Body of pancreas (tissue), 4 donors: ENCODE results near the gene FXYD3. TPM values are rescaled to one million over a fixed set of nuclear protein-coding genes. Genes with fewer than 3 reads are reported as not detected.

Source experiments
- ATAC-seq: fragments of 150-250 bp; one replicate; pipeline ENCODE4 v1.9.1; 2016
- DNase-seq, 4 donors: peaks; one replicate each; pipeline ENCODE4 v3.0.0-alpha.2; 2019
- H3K27ac ChIP-seq, 4 donors: fragments of 200-600 bp; sonication (generic); 1 replicate in 3 of 4; 2 replicates in 1 of 4; pipeline versions ENCODE4 v1.5.1 to v1.6.1; 2016 to 2019; ENCODE audit warnings: mild to moderate bottlenecking in 1 of 4, mixed read lengths in 1 of 4, moderate library complexity in 1 of 4
- H3K27me3 ChIP-seq, 2 donors: fragments of 200-600 bp; sonication (generic); one replicate each; pipeline ENCODE4 v1.6.0; 2016; ENCODE audit warnings: mild to moderate bottlenecking in 1 of 2
- H3K36me3 ChIP-seq, 2 donors: fragments of 200-600 bp; sonication (generic); replicated peaks in 1 of 2; 2 replicates each; pipeline ENCODE4 v1.5.1; 2016; ENCODE audit warnings: low read depth in 2 of 2; ENCODE audit not compliant: insufficient read depth in 1 of 2
- H3K4me1 ChIP-seq: fragments of 200-600 bp; sonication (generic); one replicate; pipeline ENCODE4 v1.6.0; 2016
- H3K4me3 ChIP-seq, 2 donors: fragments of 200-600 bp; sonication (generic); 1 replicate in 1 of 2; 2 replicates in 1 of 2; pipeline ENCODE4 v1.5.1; 2016 to 2019
- H3K9me3 ChIP-seq, 3 donors: fragments of 200-600 bp; sonication (generic); 1 replicate in 2 of 3; 2 replicates in 1 of 3; pipeline ENCODE4 v1.5.1; 2016
- CTCF ChIP-seq, 7 experiments: fragments of 450-650 bp in 4 of 7; fragments of 200-600 bp in 3 of 7; sonication (generic) in 3 of 7; IDR thresholded peaks; one replicate each; pipeline ENCODE4 v1.5.1; 2016 to 2019; ENCODE audit warnings: antibody characterized with exemption in 7 of 7
- POLR2A ChIP-seq, 3 donors: fragments of 450-650 bp; IDR thresholded peaks; one replicate each; pipeline ENCODE4 v1.6.1; 2016; ENCODE audit warnings: antibody characterized with exemption in 3 of 3, mild to moderate bottlenecking in 2 of 3
- WGBS, 2 donors: methylation state at CpG; one replicate each; pipeline ENCODE4 v1.1.5; 2017; 5-methylcytosine and 5-hydroxymethylcytosine counted together
- intact Hi-C: fragments of 100-400 bp; cut with DNase I; formaldehyde crosslinking; loops from one replicate; pipeline ENCODE4 v1.15.1; 2023
- total RNA-seq, 2 donors: library from RNA; depleted of rRNA; stranded (reverse); fragments of >200 nt; gene quantifications; one replicate each; pipeline ENCODE4 v1.1.0, GENCODE V29; 2016

Gene FXYD3
- total RNA-seq, 2 donors from 2014 or later = 13.5 to 51.6 TPM

- ATAC-seq (no peak), DNase-seq (no peak)
- intact Hi-C loops = no loop called here
- no peaks in the 10 kb centered on the region for H3K36me3 ChIP-seq
- H3K4me3 ChIP-seq = no peak overlapping the region
- H3K27me3 ChIP-seq = no peaks in the 10 kb centered on the region
- 83 to 91% methylated on average over 29 to 30 of the region's 30 CpGs for WGBS, 2 donors
- no peak overlapping the region for H3K27ac ChIP-seq
- H3K4me1 ChIP-seq = peaks cover 7% of the 10 kb centered on the region
- no peak for TF ChIP-seq POLR2A (IDR thresholded peaks at IDR 0.05)
- no peak for TF ChIP-seq CTCF (IDR thresholded peaks at IDR 0.05)
- H3K9me3 ChIP-seq = no peaks in the 10 kb centered on the region
Measured at GRCh38 chr19:35105411-35106290, 10.0 kb upstream of the FXYD3 start.

- intact Hi-C loops = no loop called here
- Histone ChIP-seq H3K4me1 (peaks cover 7% of the 10 kb centered on the region), H3K36me3 (no peaks in the 10 kb centered on the region), H3K27me3 (no peaks in the 10 kb centered on the region), H3K9me3 (no peaks in the 10 kb centered on the region), H3K27ac (no peak overlapping the region), H3K4me3 (no peak overlapping the region)
- TF ChIP-seq CTCF (IDR thresholded peaks at IDR 0.05) (no peak), POLR2A (IDR thresholded peaks at IDR 0.05) (no peak)
- ATAC-seq (no peak), DNase-seq (no peak)
- 97% methylated on average over 6 of the region's 9 CpGs; no CpG with 5 or more reads in 1 of the 2 donors for WGBS, 2 donors
Measured at GRCh38 chr19:35106291-35106583, 9.4 kb upstream of the FXYD3 start.

GRCh38 chr19:35106898-35107541, 8.6 kb upstream of the FXYD3 start:
- DNase-seq (no peak), ATAC-seq (no peak)
- no peaks in the 10 kb centered on the region for H3K36me3 ChIP-seq
- H3K27me3 ChIP-seq = no peaks in the 10 kb centered on the region
- no peaks in the 10 kb centered on the region for H3K9me3 ChIP-seq
- H3K4me3 ChIP-seq = no peak overlapping the region
- intact Hi-C loops = no loop called here
- H3K4me1 ChIP-seq = peaks cover 7% of the 10 kb centered on the region
- WGBS, 2 donors = 48 to 50% methylated on average over 2 of the region's 2 CpGs
- no peak overlapping the region for H3K27ac ChIP-seq
- TF ChIP-seq POLR2A (IDR thresholded peaks at IDR 0.05) (no peak), CTCF (IDR thresholded peaks at IDR 0.05) (no peak)

GRCh38 chr19:35107545-35107944, 8.1 kb upstream of the FXYD3 start:
- no peaks in the 10 kb centered on the region for H3K36me3 ChIP-seq
- H3K27me3 ChIP-seq = no peaks in the 10 kb centered on the region
- no peaks in the 10 kb centered on the region for H3K9me3 ChIP-seq
- intact Hi-C loops = no loop called here
- peak in 2 of 4 donors; percentile 30 to 67 for DNase-seq
- H3K4me3 ChIP-seq = no peak overlapping the region
- peaks cover 7% of the 10 kb centered on the region for H3K4me1 ChIP-seq
- 29 to 75% methylated on average over 1 to 5 of the region's 5 CpGs for WGBS, 2 donors
- TF ChIP-seq POLR2A (IDR thresholded peaks at IDR 0.05) (no peak), CTCF (IDR thresholded peaks at IDR 0.05) (no peak)
- ATAC-seq = no peak
- no peak overlapping the region for H3K27ac ChIP-seq
